ENCODE results near the gene NCAM1. TPM values are rescaled to one million over a fixed set of nuclear protein-coding genes. Genes with fewer than 3 reads are reported as not detected.

NCAM1 gene
- total RNA-seq, 2 donors from 2014 or later, result 0.39 TPM

GRCh38 chr11:113124006-113124405 lies 162.8 kb downstream of the NCAM1 start:
- Mint-ChIP-seq H3K36me3 (no peaks in the 10 kb centered on the region), H3K27ac (no peak overlapping the region), H3K9me3 (no peaks in the 10 kb centered on the region)
- no peak for ATAC-seq
- DNase-seq (ENCODE audit: low spot score in 2 of 2), result no peak

DNA sequence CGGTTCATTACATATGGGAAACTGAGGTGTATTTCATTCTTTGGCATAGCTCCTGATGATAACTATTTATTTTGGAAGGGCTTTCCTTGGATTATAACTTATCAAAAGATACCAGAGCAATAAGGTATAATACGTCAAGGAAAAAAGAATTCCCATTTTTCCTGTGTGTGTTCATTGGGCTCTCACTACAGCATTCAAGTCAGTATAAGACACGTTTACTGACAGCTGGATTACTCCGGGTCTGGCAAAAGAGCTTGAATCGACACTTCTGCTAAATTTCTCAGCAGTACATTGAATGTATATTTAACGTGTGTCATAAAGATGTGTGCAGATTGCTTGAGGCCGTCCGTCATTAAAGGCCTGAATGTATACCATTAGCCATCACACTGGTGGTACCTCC lies 163.4 kb downstream of the NCAM1 start:
- Mint-ChIP-seq H3K9me3 (no peaks in the 10 kb centered on the region), H3K27ac (no peak overlapping the region), H3K36me3 (no peaks in the 10 kb centered on the region)
- DNase-seq (ENCODE audit: low spot score in 2 of 2), result no peak
- no peak for ATAC-seq

GRCh38 chr11:113129261-113129992 lies 168.2 kb downstream of the NCAM1 start:
- Mint-ChIP-seq H3K9me3 (no peaks in the 10 kb centered on the region), H3K36me3 (no peaks in the 10 kb centered on the region), H3K27ac (no peak overlapping the region)
- DNase-seq (ENCODE audit: low spot score in 2 of 2) (no peak), ATAC-seq (no peak)

GRCh38 chr11:113131036-113131775 lies 170.0 kb downstream of the NCAM1 start:
- no peaks in the 10 kb centered on the region for H3K36me3 Mint-ChIP-seq
- no peaks in the 10 kb centered on the region for H3K9me3 Mint-ChIP-seq
- ATAC-seq (no peak), DNase-seq (ENCODE audit: low spot score in 2 of 2) (no peak)
- H3K27ac Mint-ChIP-seq, result no peak overlapping the region

DNA sequence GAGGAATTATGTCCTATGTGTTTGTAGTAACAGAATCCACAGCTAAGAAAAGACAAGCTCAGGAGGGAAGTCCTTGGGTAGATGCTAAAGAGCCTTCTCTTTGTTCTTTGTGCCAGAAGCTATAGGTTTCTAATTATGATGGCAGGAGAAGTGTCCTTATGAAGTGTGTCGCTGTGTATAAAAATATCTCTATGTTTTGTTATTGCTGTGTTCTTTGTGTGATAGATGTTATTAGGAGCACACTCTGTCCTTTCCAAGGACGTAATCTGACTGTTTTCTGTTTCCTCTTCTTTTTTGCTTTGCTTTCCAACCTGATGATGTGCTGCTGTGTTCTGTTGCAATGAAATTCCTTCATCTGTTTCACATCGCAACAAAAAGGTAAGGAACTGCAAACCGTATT lies 171.9 kb downstream of the NCAM1 start:
- no peak overlapping the region for H3K27ac Mint-ChIP-seq
- H3K36me3 Mint-ChIP-seq, result no peaks in the 10 kb centered on the region

DNA sequence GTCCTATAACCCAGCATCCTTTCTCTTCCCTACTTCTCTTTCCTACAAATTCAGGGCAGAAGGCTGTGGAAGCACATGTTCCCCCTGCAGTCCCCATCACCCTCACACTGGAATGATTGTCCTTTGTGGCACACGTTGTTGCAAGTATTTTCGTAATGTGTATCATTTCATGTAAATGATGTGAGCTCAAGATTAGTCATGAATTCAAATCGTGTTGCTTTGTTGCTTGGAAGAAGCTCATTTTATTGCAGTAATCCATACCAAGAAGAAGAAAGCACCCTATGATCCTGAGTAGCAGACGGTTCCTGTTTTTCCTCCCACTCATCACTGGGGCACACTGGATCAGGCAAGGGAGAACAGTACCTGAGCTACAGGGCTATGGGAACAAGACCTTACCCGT lies 173.4 kb downstream of the NCAM1 start:
- Mint-ChIP-seq H3K9me3 (no peaks in the 10 kb centered on the region), H3K27ac (no peak overlapping the region), H3K36me3 (no peaks in the 10 kb centered on the region)
- no peak for ATAC-seq
- DNase-seq (ENCODE audit: low spot score in 2 of 2), result no peak

More for the DNA sequence above, 171.9 kb downstream of the NCAM1 start:
- no peaks in the 10 kb centered on the region for H3K9me3 Mint-ChIP-seq
- no peak for DNase-seq (ENCODE audit: low spot score in 2 of 2)
- no peak for ATAC-seq

DNA sequence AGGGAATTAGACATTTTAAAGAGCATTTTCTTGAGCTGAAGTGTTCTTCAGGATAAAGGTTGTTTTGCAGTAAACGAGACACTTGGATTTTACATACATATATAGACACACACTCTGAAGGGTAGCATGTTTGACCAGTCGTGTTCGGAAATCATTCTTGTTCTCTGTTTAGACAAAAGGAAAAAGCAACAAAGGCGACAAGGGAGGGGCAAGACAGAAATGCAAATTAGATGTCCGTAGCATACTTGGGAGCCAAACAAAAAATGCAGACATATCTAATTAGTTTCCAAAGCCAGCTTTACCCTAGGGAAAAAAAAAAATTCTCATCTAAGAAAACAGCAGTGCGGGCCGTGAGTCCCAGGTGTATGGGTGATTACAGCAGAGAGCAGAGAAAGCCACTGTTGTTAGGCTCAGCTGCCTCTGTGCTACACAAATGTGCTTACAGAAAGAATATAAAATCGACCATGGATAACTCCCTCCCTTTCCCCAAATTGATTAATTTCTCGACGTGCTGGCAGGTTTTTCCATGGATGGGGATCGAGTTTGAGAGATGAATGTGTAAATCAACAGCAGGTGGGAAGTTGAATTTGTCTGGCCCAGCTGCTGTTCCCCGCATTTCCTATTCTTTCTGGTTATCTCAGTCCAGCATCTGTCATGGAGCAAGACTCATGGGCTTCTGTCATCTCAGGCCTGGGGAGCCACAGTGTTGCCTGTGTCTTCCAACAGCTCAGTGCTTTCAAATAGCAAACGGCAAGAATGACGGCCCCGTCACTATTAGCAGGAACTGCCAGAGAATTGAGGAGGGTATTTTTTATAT lies 176.7 kb downstream of the NCAM1 start:
- no peak for ATAC-seq
- no peaks in the 10 kb centered on the region for H3K9me3 Mint-ChIP-seq
- no peak overlapping the region for H3K27ac Mint-ChIP-seq
- H3K36me3 Mint-ChIP-seq, result no peaks in the 10 kb centered on the region
- no peak for DNase-seq (ENCODE audit: low spot score in 2 of 2)

- no peak for ATAC-seq
- no peak overlapping the region for H3K27ac Mint-ChIP-seq
- DNase-seq (ENCODE audit: low spot score in 2 of 2), result no peak
- no peaks in the 10 kb centered on the region for H3K9me3 Mint-ChIP-seq
- H3K36me3 Mint-ChIP-seq, result no peaks in the 10 kb centered on the region
Measured at GRCh38 chr11:113138731-113139130, 177.5 kb downstream of the NCAM1 start.

- ATAC-seq, result no peak
- Mint-ChIP-seq H3K27ac (no peak overlapping the region), H3K36me3 (no peaks in the 10 kb centered on the region), H3K9me3 (no peaks in the 10 kb centered on the region)
- no peak for DNase-seq (ENCODE audit: low spot score in 2 of 2)
Measured at GRCh38 chr11:113141010-113141409, 179.8 kb downstream of the NCAM1 start.

DNA sequence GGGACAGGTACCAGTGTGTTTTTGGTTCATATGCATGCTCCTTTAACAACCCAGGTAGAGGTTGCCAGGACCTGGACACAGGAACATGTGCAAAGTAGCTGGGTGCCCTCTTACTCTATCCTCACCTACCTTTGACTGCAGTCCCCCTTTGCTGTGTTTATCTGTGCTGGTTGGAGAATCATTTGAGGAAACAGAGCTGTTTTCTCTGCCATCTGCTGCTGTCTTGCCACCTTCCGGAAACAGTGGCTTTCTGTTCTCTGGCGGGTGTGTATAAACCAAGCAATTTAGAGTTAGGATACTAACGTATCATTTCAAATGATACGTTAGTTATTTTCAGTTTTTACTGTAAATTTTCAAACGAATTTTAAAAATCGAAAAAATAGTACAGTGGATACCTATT lies 181.3 kb downstream of the NCAM1 start:
- no peaks in the 10 kb centered on the region for H3K36me3 Mint-ChIP-seq
- ATAC-seq, result no peak

GRCh38 chr11:113147249-113147648 lies 186.0 kb downstream of the NCAM1 start:
- Mint-ChIP-seq H3K27ac (no peak overlapping the region), H3K9me3 (no peaks in the 10 kb centered on the region), H3K36me3 (no peaks in the 10 kb centered on the region)
- DNase-seq (ENCODE audit: low spot score in 2 of 2) (no peak), ATAC-seq (no peak)

More for the DNA sequence above, 181.3 kb downstream of the NCAM1 start:
- Mint-ChIP-seq H3K9me3 (no peaks in the 10 kb centered on the region), H3K27ac (no peak overlapping the region)
- no peak for DNase-seq (ENCODE audit: low spot score in 2 of 2)

- ATAC-seq (no peak), DNase-seq (ENCODE audit: low spot score in 2 of 2) (no peak)
- Mint-ChIP-seq H3K9me3 (no peaks in the 10 kb centered on the region), H3K36me3 (no peaks in the 10 kb centered on the region), H3K27ac (no peak overlapping the region)
Measured at GRCh38 chr11:113148076-113148475, 186.9 kb downstream of the NCAM1 start.

GRCh38 chr11:113148652-113149051 lies 187.4 kb downstream of the NCAM1 start:
- H3K36me3 Mint-ChIP-seq, result no peaks in the 10 kb centered on the region
- no peak for DNase-seq (ENCODE audit: low spot score in 2 of 2)
- H3K27ac Mint-ChIP-seq, result no peak overlapping the region
- no peak for ATAC-seq
- no peaks in the 10 kb centered on the region for H3K9me3 Mint-ChIP-seq

GRCh38 chr11:113151521-113151920 lies 190.3 kb downstream of the NCAM1 start:
- ATAC-seq (no peak), DNase-seq (ENCODE audit: low spot score in 2 of 2) (no peak)
- no peaks in the 10 kb centered on the region for H3K9me3 Mint-ChIP-seq
- no peak overlapping the region for H3K27ac Mint-ChIP-seq
- no peaks in the 10 kb centered on the region for H3K36me3 Mint-ChIP-seq

GRCh38 chr11:113152500-113152899 lies 191.3 kb downstream of the NCAM1 start:
- ATAC-seq (no peak), DNase-seq (ENCODE audit: low spot score in 2 of 2) (no peak)
- H3K27ac Mint-ChIP-seq, result no peak overlapping the region
- no peaks in the 10 kb centered on the region for H3K9me3 Mint-ChIP-seq
- no peaks in the 10 kb centered on the region for H3K36me3 Mint-ChIP-seq

GRCh38 chr11:113153847-113154246 lies 192.6 kb downstream of the NCAM1 start:
- no peak for ATAC-seq

More at GRCh38 chr11:113153847-113154246, 192.6 kb downstream of the NCAM1 start:
- DNase-seq (ENCODE audit: low spot score in 2 of 2), result no peak
- Mint-ChIP-seq H3K9me3 (no peaks in the 10 kb centered on the region), H3K36me3 (no peaks in the 10 kb centered on the region), H3K27ac (no peak overlapping the region)
